ENCODE results near the gene NDUFB10.
"Not testable (repeated sequence)": the region's sequence is repeated elsewhere in the genome, so short reads cannot be mapped to it uniquely, and the experiment has no call there.

Gene NDUFB10

GRCh38 chr16:1949507-1949906 lies 9.8 kb upstream of the NDUFB10 start:
- ChIA-PET POLR2A (no interaction called here), CTCF (interaction anchor here (1.6 kb wide), 1 partner anchor 21 kb away, joined by 5 read pairs; no protein-coding TSS in a partner anchor)
- TF ChIP-seq, protein P1, sequence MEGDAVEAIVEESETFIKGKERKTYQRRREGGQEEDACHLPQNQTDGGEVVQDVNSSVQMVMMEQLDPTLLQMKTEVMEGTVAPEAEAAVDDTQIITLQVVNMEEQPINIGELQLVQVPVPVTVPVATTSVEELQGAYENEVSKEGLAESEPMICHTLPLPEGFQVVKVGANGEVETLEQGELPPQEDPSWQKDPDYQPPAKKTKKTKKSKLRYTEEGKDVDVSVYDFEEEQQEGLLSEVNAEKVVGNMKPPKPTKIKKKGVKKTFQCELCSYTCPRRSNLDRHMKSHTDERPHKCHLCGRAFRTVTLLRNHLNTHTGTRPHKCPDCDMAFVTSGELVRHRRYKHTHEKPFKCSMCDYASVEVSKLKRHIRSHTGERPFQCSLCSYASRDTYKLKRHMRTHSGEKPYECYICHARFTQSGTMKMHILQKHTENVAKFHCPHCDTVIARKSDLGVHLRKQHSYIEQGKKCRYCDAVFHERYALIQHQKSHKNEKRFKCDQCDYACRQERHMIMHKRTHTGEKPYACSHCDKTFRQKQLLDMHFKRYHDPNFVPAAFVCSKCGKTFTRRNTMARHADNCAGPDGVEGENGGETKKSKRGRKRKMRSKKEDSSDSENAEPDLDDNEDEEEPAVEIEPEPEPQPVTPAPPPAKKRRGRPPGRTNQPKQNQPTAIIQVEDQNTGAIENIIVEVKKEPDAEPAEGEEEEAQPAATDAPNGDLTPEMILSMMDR (IDR thresholded peaks at IDR 0.05; ENCODE audit: insufficient read depth, low read length, missing control alignments): no peak
- DNase-seq (ENCODE audit: low read depth, low spot score): no peak
- no peak overlapping the region for H3K4me3 ChIP-seq (ENCODE audit: low read depth, low read length)

DNA sequence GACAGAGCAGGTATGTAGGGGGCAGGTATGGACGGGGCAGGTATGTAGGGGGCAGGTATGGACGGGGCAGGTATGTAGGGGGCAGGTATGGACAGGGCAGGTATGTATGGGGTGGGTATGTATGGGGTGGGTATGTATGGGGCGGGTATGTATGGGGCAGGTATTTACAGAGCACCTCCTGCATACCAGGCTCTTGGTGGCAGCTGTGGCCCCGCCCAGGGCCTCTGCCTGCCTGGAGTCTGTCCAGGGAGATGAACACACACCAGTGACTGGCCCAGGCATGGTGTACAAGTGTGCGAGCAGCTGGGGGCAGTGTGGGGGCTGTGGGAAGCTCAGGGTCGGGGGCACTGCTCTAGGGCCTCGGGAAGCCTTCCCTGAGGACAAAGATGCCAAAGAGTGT lies 9.3 kb upstream of the NDUFB10 start:
- CTCF ChIA-PET: interaction anchor here (1.6 kb wide), 1 partner anchor 21 kb away, joined by 5 read pairs; no protein-coding TSS in a partner anchor
- DNase-seq (ENCODE audit: low read depth, low spot score): no peak
- POLR2A ChIA-PET: interaction anchor here (1.3 kb wide), 1 partner anchor 205 kb away, joined by 4 read pairs; the partner anchor contains the start of gene TRAF7
- TF ChIP-seq, protein P1 (IDR thresholded peaks at IDR 0.05; ENCODE audit: insufficient read depth, low read length, missing control alignments): no peak
- no peak overlapping the region for H3K4me3 ChIP-seq (ENCODE audit: low read depth, low read length)

DNA sequence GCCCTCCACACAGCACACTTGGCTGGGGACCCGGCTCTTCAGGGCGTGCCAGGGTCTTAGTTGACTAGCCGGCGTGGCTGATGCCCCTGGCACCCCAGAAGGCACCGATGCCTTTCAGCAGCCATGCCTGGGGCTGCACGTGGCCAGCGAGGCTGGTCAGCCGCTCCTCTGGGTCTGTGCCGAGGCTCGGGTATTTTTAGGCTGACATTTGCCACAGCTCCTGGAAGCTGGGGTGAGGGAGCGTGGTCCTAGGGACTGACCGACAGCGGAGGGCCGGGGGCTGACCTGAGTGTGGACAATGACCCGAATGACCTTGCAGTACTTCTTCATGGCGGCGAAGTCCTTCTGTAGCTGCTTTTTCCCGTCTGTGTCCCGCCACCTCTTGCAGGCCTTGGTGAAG lies 8.8 kb upstream of the NDUFB10 start:
- ChIA-PET POLR2A (interaction anchor here (1.2 to 5.1 kb wide), 3 partner anchors 10 to 205 kb away, joined by 3 to 20 read pairs (median 4); partner anchors contain the start of genes RPS2 and TRAF7), CTCF (interaction anchor here (1.6 kb wide), 1 partner anchor 22 kb away, joined by 5 read pairs; no protein-coding TSS in a partner anchor)
- TF ChIP-seq, protein P1 (IDR thresholded peaks at IDR 0.05; ENCODE audit: insufficient read depth, low read length, missing control alignments): no peak
- no peak overlapping the region for H3K4me3 ChIP-seq (ENCODE audit: low read depth, low read length)
- DNase-seq (ENCODE audit: low read depth, low spot score): no peak

DNA sequence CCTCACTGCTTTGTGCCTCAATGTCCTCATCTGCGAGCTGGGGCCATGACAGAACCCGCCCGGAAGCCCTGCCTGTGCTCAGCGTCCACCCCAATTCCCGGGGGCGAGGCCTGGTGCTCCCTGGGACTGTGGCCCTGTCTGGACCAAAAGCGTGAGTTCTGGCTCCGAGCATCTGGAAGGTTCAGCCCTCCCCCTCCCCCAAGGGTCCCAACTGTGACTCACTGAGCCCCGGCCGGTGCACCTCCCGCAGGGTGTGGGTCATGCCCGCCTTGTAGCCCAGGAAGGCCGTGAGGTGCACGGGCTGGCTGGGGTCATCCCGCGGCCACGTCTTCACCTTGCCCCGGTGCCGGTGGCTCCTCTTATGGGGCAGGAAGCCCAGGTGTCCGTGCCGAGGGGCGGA lies 5.6 kb upstream of the NDUFB10 start:
- TF ChIP-seq, protein P1 (IDR thresholded peaks at IDR 0.05; ENCODE audit: insufficient read depth, low read length, missing control alignments): no peak
- ChIA-PET POLR2A (interaction anchor here (5.1 kb wide), 1 partner anchor 11 kb away, joined by 20 read pairs; the partner anchor contains the start of gene RPS2), CTCF (interaction anchor here (1.8 kb wide), 1 partner anchor 11 kb away, joined by 5 read pairs; the partner anchor contains the start of gene MSRB1)
- no peak overlapping the region for H3K4me3 ChIP-seq (ENCODE audit: low read depth, low read length)
- DNase-seq (ENCODE audit: low read depth, low spot score): no peak

- CTCF ChIA-PET: interaction anchor here (3.2 kb wide), 1 partner anchor 92 kb away, joined by 11 read pairs; no protein-coding TSS in a partner anchor
- DNase-seq (ENCODE audit: low read depth, low spot score); H3K4me3 ChIP-seq (ENCODE audit: low read depth, low read length); POLR2A ChIA-PET: not testable (repeated sequence)
Observed at GRCh38 chr16:1957434-1958142, 1.8 kb upstream of the NDUFB10 start.

DNA sequence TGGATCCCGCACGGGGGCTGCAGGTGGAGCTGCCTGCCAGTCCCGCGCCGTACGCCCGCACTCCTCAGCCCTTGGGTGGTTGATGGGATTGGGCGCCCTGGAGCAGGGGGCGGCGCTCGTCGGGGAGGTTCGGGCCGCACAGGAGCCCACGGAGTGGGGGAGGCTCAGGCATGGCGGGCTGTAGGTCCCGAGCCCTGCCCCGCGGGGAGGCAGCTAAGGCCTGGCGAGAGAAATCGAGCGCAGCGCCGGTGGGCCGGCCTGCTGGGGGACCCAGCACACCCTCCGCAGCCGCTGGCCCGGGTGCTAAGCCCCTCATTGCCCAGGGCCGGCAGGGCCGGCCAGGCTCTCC lies 1.2 kb upstream of the NDUFB10 start:
- H3K4me3 ChIP-seq (ENCODE audit: low read depth, low read length); POLR2A ChIA-PET; DNase-seq (ENCODE audit: low read depth, low spot score): not testable (repeated sequence)
- CTCF ChIA-PET: interaction anchor here (3.2 kb wide), 1 partner anchor 93 kb away, joined by 11 read pairs; no protein-coding TSS in a partner anchor

DNA sequence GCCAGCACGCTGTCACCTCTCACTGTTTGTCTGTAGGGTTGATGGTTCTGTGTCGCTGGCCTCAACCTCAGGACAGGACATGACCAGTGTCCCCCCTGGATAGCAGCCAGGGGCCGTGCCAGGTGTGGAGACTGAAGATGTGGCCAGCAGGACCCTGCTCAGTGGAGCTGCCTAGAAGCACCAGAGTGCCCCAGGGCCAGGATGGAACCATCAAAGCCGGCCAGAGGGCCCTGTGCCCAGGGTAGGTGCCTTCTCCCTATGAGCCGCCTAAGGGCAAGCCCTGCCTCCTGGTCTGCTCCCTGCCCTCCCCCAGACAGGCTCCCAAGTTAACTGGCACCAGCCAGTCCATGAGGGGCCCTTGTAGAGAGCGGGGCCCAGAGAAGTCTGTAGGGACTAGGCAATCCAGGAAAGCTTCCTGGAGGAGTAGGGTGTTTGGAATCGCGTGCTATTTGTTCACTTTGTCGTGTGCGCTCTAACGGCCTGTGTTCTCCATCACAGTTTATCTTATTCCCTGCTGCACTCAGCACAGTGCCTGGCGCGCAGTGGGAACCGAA lies 546 bp upstream of the NDUFB10 start:
- POLR2A ChIA-PET: no interaction called here
- peak overlapping the region; percentile 26 for H3K4me3 ChIP-seq (ENCODE audit: low read depth, low read length)
- TF ChIP-seq, protein P1 (IDR thresholded peaks at IDR 0.05; ENCODE audit: insufficient read depth, low read length, missing control alignments): no peak
- CTCF ChIA-PET: interaction anchor here (3.2 kb wide), 1 partner anchor 93 kb away, joined by 11 read pairs; no protein-coding TSS in a partner anchor
- DNase-seq (ENCODE audit: low read depth, low spot score): no peak
